HUDEP-2 (cell line): ENCODE data around the gene SLC35A2.
"Not testable (repeated sequence)": the region's sequence is repeated elsewhere in the genome, so short reads cannot be mapped to it uniquely, and the experiment has no call there.

Experiments
- DNase-seq, 76 experiments: peaks; one replicate each; lab custom pipeline; 2025; ENCODE audit not compliant: unreplicated experiment in 76 of 76; lab: John Stamatoyannopoulos, UW

The SLC35A2 gene

DNA sequence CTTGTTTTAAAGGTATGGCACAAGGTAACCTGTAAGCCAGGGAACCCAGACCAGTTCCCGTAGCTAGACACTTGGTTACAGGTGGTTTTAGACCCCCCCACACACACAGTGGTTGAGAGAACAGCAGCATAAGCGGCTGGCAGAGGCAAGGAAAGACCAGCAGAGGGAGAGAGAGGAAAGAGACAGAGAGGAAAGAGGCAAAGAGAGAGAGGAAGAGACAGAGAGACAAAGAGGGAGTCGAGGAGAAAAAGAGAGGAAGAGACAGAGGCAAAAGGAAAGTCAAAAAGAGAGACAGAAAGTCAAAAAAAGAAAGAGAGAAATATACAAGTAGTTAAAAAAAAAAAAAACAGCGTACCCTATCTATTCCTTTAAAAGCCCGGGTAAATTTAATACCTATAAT is 56.5 kb downstream of the SLC35A2 start:
- DNase-seq: peak in 8 of 76 experiments; percentile 2 to 17 (median 10)

DNA sequence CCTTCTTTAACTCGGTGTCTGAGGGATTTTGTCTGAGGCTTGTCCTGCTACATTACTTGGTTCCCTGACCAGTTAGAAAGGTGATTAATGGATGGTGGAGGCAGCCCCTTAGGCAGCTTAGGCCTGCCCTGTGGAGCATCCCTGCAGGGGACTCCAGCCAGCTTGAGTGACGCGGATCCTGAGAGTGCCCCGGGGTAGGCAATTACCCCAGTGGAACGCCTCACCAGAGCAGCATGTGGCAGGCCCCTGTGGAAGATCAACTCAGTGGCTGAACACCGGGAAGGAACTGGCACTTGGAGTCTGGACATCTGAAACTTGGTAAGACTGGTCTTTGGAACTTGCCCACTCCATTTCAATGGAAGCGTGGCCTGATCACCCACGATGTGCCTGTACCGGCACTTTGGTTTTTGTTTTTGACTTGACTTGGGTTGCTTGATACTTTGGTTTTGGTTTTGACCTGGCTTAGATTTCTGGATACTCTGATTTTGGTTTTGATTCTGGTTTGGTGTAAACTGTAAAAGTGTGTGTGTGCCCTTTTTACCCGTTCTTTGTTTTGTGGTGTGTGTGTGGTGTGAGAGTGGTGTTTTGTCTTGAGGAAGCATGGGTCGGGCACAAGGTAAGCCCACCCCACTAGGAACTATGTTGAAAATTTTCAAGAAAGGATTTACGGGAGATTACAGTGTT is 57.2 kb downstream of the SLC35A2 start:
- DNase-seq: not testable (repeated sequence)

DNA sequence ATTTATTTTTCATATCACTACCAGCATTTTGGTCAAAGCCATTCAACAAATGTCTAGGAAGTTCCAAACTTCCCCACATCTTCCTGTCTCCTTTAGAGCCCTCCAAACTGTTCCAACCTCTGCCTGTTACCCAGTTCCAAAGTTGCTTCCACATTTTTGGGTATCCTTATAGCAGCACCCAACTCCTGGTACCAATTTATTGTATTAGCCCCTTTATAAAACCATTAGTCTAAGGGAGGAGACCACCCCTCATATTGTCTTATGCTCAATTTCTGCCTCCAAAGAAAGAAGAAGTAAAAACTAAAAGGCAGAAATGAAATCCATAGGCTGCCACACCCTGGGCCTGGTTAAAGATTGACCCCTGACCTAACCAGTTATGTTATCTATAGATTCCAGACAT is 58.0 kb downstream of the SLC35A2 start:
- not testable (repeated sequence) for DNase-seq
